ENCODE measurements around the gene ARL5C. TPM values are rescaled to one million over a fixed set of nuclear protein-coding genes. Genes with fewer than 3 reads are reported as not detected.
"Not testable (repeated sequence)": the region's sequence is repeated elsewhere in the genome, so short reads cannot be mapped to it uniquely, and the experiment has no call there.

Gene ARL5C
- total RNA-seq, 3 donors from 2014 or later, result not detected

DNA sequence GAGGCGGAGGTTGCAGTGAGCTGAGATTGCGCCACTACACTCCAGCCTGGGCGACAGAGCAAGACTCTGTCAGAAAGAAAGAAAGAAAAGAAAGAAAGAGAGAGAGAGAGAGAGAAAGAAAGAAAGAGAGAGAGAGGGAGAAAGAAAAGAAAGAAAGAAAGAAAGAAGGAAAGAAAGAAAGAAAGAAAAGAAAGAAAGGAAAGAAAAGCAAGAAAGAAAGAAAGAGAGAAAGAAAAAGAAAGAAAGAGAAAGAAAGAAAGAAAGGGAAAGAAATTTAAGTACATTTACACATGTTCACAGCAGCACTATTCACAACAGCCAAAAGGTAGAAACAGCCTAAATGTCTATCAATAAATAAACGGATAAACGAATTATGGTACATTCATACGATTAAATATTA, 36.4 kb downstream of the ARL5C start:
- H3K36me3 Mint-ChIP-seq (ENCODE audit: insufficient read depth); ATAC-seq; H3K27me3 Mint-ChIP-seq (ENCODE audit: low read depth); H3K4me3 Mint-ChIP-seq; H3K4me1 Mint-ChIP-seq (ENCODE audit: low read depth); DNase-seq; H3K9me3 Mint-ChIP-seq: not testable (repeated sequence)

DNA sequence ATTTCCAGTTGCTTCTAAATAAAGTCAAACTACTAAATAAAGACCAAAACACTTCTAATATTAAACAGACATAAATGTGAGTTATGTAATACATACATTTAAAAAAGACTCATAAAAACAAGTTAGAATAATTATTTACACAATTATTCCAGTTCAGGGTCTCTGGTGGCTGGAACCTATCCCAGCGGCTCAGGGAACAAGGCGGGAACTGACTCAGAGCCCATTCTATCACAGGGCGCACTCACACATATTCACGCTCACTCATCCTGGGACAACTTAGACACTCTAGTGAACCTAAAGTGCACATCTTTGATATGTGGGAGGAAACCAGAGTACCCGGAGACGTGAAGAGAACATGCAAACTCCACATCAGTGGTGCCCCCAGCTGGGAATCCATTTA, 39.5 kb downstream of the ARL5C start:
- H3K36me3 Mint-ChIP-seq (ENCODE audit: insufficient read depth), result no peaks in the 10 kb centered on the region
- no peaks in the 10 kb centered on the region for H3K9me3 Mint-ChIP-seq
- H3K27me3 Mint-ChIP-seq (ENCODE audit: low read depth), result no peaks in the 10 kb centered on the region
- no peak for DNase-seq
- no peaks in the 10 kb centered on the region for H3K4me1 Mint-ChIP-seq (ENCODE audit: low read depth)
- H3K4me3 Mint-ChIP-seq, result no peak overlapping the region
- no peak for ATAC-seq

GRCh38 chr17:39125143-39125875, 40.7 kb downstream of the ARL5C start:
- Mint-ChIP-seq H3K4me1 (ENCODE audit: low read depth) (no peaks in the 10 kb centered on the region), H3K36me3 (ENCODE audit: insufficient read depth) (no peaks in the 10 kb centered on the region), H3K4me3 (no peak overlapping the region), H3K9me3 (no peaks in the 10 kb centered on the region), H3K27me3 (ENCODE audit: low read depth) (no peaks in the 10 kb centered on the region)
- no peak for DNase-seq
- ATAC-seq, result no peak

GRCh38 chr17:39123627-39124026, 42.3 kb downstream of the ARL5C start:
- H3K4me1 Mint-ChIP-seq (ENCODE audit: low read depth), result peaks cover 3% of the 10 kb centered on the region
- no peaks in the 10 kb centered on the region for H3K9me3 Mint-ChIP-seq
- no peaks in the 10 kb centered on the region for H3K27me3 Mint-ChIP-seq (ENCODE audit: low read depth)
- ATAC-seq (no peak), DNase-seq (no peak)
- H3K4me3 Mint-ChIP-seq, result no peak overlapping the region
- no peaks in the 10 kb centered on the region for H3K36me3 Mint-ChIP-seq (ENCODE audit: insufficient read depth)

GRCh38 chr17:39122991-39123390, 43.0 kb downstream of the ARL5C start:
- Mint-ChIP-seq H3K4me1 (ENCODE audit: low read depth) (peaks cover 8% of the 10 kb centered on the region), H3K9me3 (no peaks in the 10 kb centered on the region), H3K36me3 (ENCODE audit: insufficient read depth) (no peaks in the 10 kb centered on the region), H3K27me3 (ENCODE audit: low read depth) (no peaks in the 10 kb centered on the region), H3K4me3 (no peak overlapping the region)
- ATAC-seq (no peak), DNase-seq (no peak)

- not testable (repeated sequence) for H3K9me3 Mint-ChIP-seq; H3K27me3 Mint-ChIP-seq (ENCODE audit: low read depth); ATAC-seq; DNase-seq; H3K4me3 Mint-ChIP-seq; H3K36me3 Mint-ChIP-seq (ENCODE audit: insufficient read depth); H3K4me1 Mint-ChIP-seq (ENCODE audit: low read depth)
These were observed 44.0 kb downstream of the ARL5C start for GRCh38 chr17:39121919-39122318.

GRCh38 chr17:39118674-39119419, 47.1 kb downstream of the ARL5C start:
- Mint-ChIP-seq H3K27me3 (ENCODE audit: low read depth) (no peaks in the 10 kb centered on the region), H3K36me3 (ENCODE audit: insufficient read depth) (no peaks in the 10 kb centered on the region), H3K9me3 (no peaks in the 10 kb centered on the region), H3K4me1 (ENCODE audit: low read depth) (peaks cover 8% of the 10 kb centered on the region), H3K4me3 (no peak overlapping the region)
- DNase-seq (no peak), ATAC-seq (no peak)

- Mint-ChIP-seq H3K9me3 (no peaks in the 10 kb centered on the region), H3K4me3 (no peak overlapping the region), H3K4me1 (ENCODE audit: low read depth) (peaks cover 11% of the 10 kb centered on the region), H3K36me3 (ENCODE audit: insufficient read depth) (no peaks in the 10 kb centered on the region), H3K27me3 (ENCODE audit: low read depth) (no peaks in the 10 kb centered on the region)
- ATAC-seq, result no peak
- no peak for DNase-seq
These were observed 49.7 kb downstream of the ARL5C start for GRCh38 chr17:39116224-39116623.

- Mint-ChIP-seq H3K4me3 (no peak overlapping the region), H3K4me1 (ENCODE audit: low read depth) (peaks cover 11% of the 10 kb centered on the region), H3K9me3 (no peaks in the 10 kb centered on the region), H3K27me3 (ENCODE audit: low read depth) (no peaks in the 10 kb centered on the region), H3K36me3 (ENCODE audit: insufficient read depth) (no peaks in the 10 kb centered on the region)
- DNase-seq (no peak), ATAC-seq (no peak)
These were observed 50.8 kb downstream of the ARL5C start for GRCh38 chr17:39115135-39115534.

- H3K4me1 Mint-ChIP-seq (ENCODE audit: low read depth), result peaks cover 11% of the 10 kb centered on the region
- no peaks in the 10 kb centered on the region for H3K36me3 Mint-ChIP-seq (ENCODE audit: insufficient read depth)
- ATAC-seq (no peak), DNase-seq (no peak)
- H3K9me3 Mint-ChIP-seq, result no peaks in the 10 kb centered on the region
- no peak overlapping the region for H3K4me3 Mint-ChIP-seq
- H3K27me3 Mint-ChIP-seq (ENCODE audit: low read depth), result no peaks in the 10 kb centered on the region
These were observed 51.2 kb downstream of the ARL5C start for GRCh38 chr17:39114723-39115122.

DNA sequence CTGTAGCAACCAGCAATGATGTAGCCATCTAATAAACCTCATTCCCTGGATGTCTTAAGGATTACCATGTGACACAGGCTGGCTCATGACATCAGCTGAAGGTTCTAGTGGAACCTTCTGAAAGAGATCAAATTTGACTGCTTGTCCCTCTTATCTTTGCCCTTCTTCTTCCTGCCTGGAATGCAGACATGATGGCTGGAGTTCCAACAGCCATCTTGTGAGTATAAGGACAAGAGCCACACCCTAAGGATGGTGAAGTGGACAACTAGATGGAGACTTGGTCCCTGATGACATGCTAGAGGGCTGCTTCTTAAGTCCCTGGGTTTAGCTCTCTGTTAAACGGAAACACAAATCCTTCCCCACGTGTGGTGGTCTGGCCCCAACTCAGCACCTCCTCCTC, 52.1 kb downstream of the ARL5C start:
- H3K27me3 Mint-ChIP-seq (ENCODE audit: low read depth), result no peaks in the 10 kb centered on the region
- DNase-seq (no peak), ATAC-seq (no peak)
- no peaks in the 10 kb centered on the region for H3K9me3 Mint-ChIP-seq
- H3K4me1 Mint-ChIP-seq (ENCODE audit: low read depth), result peaks cover 8% of the 10 kb centered on the region
- H3K4me3 Mint-ChIP-seq, result no peak overlapping the region
- H3K36me3 Mint-ChIP-seq (ENCODE audit: insufficient read depth), result no peaks in the 10 kb centered on the region

GRCh38 chr17:39110435-39111136, 55.4 kb downstream of the ARL5C start:
- Mint-ChIP-seq H3K9me3 (no peaks in the 10 kb centered on the region), H3K36me3 (ENCODE audit: insufficient read depth) (no peaks in the 10 kb centered on the region)

DNA sequence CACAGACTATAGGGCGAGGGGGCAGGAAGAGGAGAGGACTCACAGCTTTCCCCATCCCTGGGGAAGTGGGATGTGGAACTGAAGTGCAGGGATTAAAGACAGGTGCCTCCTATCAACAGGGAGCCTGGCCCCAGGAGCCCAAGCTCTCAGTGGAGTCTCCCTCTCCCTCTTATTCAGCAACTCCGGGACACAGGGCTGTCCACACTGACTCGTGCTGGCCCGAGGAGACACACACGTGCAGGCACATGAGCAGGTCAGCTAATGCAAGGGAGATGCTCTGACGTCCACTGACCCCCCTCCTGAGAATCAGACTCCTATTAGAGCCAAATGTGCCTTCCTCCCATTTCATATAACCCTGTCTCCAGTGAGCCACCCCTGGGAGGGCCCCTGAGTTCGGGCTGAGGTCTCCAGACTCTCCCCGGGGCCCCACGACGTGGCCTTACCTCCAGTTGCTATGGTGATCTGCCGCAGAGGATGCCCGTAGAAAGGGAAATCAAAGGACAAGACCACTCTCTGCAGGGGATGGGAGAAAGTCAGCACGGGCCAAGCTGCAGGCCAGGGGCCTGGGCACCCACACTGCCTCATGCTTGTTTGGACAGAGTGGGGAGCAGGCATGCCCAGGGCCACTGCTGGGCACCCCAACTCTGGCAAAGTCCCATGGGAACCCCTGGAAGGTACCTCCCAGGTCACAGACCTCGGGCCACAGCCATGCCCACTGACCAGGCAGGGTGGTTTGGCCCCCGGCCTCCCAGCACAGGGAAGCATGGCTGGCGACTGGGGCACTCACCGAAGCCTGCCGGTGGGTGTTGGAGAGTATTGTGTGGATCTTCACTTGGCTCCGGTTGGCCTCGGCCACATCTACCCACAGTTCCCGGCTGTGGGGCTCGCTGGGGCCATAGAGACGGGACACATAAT, 57.2 kb downstream of the ARL5C start:
- H3K9me3 Mint-ChIP-seq, result no peaks in the 10 kb centered on the region
- no peak overlapping the region for H3K4me3 Mint-ChIP-seq
- H3K27me3 Mint-ChIP-seq (ENCODE audit: low read depth), result no peaks in the 10 kb centered on the region
- H3K4me1 Mint-ChIP-seq (ENCODE audit: low read depth), result peaks cover 2% of the 10 kb centered on the region
- H3K36me3 Mint-ChIP-seq (ENCODE audit: insufficient read depth), result no peaks in the 10 kb centered on the region
- no peak for DNase-seq
- ATAC-seq, result no peak

More at GRCh38 chr17:39110435-39111136, 55.4 kb downstream of the ARL5C start:
- DNase-seq, result no peak
- peaks cover 2% of the 10 kb centered on the region for H3K4me1 Mint-ChIP-seq (ENCODE audit: low read depth)
- ATAC-seq, result no peak
- H3K27me3 Mint-ChIP-seq (ENCODE audit: low read depth), result no peaks in the 10 kb centered on the region
- no peak overlapping the region for H3K4me3 Mint-ChIP-seq

GRCh38 chr17:39107973-39108372, 58.0 kb downstream of the ARL5C start:
- no peak for DNase-seq
- no peaks in the 10 kb centered on the region for H3K27me3 Mint-ChIP-seq (ENCODE audit: low read depth)
- no peaks in the 10 kb centered on the region for H3K9me3 Mint-ChIP-seq
- no peak for ATAC-seq
- H3K4me3 Mint-ChIP-seq, result no peak overlapping the region
- peaks cover 2% of the 10 kb centered on the region for H3K4me1 Mint-ChIP-seq (ENCODE audit: low read depth)
- no peaks in the 10 kb centered on the region for H3K36me3 Mint-ChIP-seq (ENCODE audit: insufficient read depth)

Data from activated T-cell treated with anti-CD3 and anti-CD28 coated beads, Interleukin-2, amount 50 U/mL, for 4 hours (primary cell).